DOHH2 (cell line): ENCODE measurements around the gene RRAS2.

Experiments
- H3F3A ChIP-seq: fragments of 200-600 bp; sonication (generic), shearing (Covaris generic); 2 replicates; pipeline ENCODE4 v1.6.0; 2016; ENCODE audit warnings: antibody characterized with exemption, mild to moderate bottlenecking; ENCODE audit not compliant: control insufficient read depth, insufficient read depth
- H3K27ac ChIP-seq: fragments of 200-600 bp; sonication (generic); 2 replicates; pipeline ENCODE4 v1.5.1; 2014; ENCODE audit warnings: low read depth, mild to moderate bottlenecking, low read length, moderate library complexity
- H3K27me3 ChIP-seq: fragments of 200-600 bp; sonication (generic); 2 replicates; pipeline ENCODE4 v1.6.1; 2014; ENCODE audit warnings: mild to moderate bottlenecking, low read length, mixed read lengths; ENCODE audit not compliant: control insufficient read depth
- H3K36me3 ChIP-seq: fragments of 200-600 bp; sonication (generic); 2 replicates; pipeline ENCODE4 v1.6.1; 2014; ENCODE audit warnings: mild to moderate bottlenecking, low read length, moderate library complexity, mixed read lengths; ENCODE audit not compliant: control insufficient read depth
- H3K4me1 ChIP-seq: fragments of 200-600 bp; sonication (generic); 2 replicates; pipeline ENCODE4 v1.6.1; 2014; ENCODE audit warnings: mild to moderate bottlenecking, low read length, mixed read lengths; ENCODE audit not compliant: control insufficient read depth
- H3K4me2 ChIP-seq: fragments of 200-600 bp; sonication (generic); 2 replicates; pipeline ENCODE4 v1.6.0; 2014; ENCODE audit warnings: mild to moderate bottlenecking, low read length, moderate library complexity
- H3K4me3 ChIP-seq: fragments of 200-600 bp; sonication (generic); 2 replicates; pipeline ENCODE4 v1.5.1; 2014; ENCODE audit warnings: mild to moderate bottlenecking, low read length, mixed read lengths
- H3K79me2 ChIP-seq: fragments of 200-600 bp; sonication (generic); 2 replicates; pipeline ENCODE4 v1.6.1; 2014; ENCODE audit warnings: mild to moderate bottlenecking, low read length, mixed read lengths; ENCODE audit not compliant: control insufficient read depth
- H3K9me2 ChIP-seq: fragments of 200-600 bp; sonication (generic); replicated peaks from 2 replicates; pipeline ENCODE4 v1.6.1; 2014; ENCODE audit warnings: mild to moderate bottlenecking, low read length, mixed read lengths; ENCODE audit not compliant: control insufficient read depth
- H3K9me3 ChIP-seq: fragments of 200-600 bp; sonication (generic); 2 replicates; pipeline ENCODE4 v1.6.1; 2014; ENCODE audit warnings: antibody characterized with exemption, low read length, mixed read lengths; ENCODE audit not compliant: control insufficient read depth, insufficient read depth
- H4K20me1 ChIP-seq: fragments of 200-600 bp; sonication (generic); 2 replicates; pipeline ENCODE4 v1.6.0; 2014; ENCODE audit warnings: low read depth, mild to moderate bottlenecking, antibody characterized with exemption, low read length, moderate library complexity; ENCODE audit not compliant: control insufficient read depth, insufficient read depth
- CTCF ChIP-seq: fragments of 200-600 bp; sonication (generic); IDR thresholded peaks from one replicate; pipeline ENCODE4 v1.5.1; 2014; ENCODE audit warnings: antibody characterized with exemption, mild to moderate bottlenecking, low read depth, low read length; ENCODE audit not compliant: poor library complexity, severe bottlenecking
- EZH2phosphoT487 ChIP-seq: fragments of 200-600 bp; sonication (generic); IDR thresholded peaks from 2 replicates; pipeline ENCODE4 v1.6.1; 2017; ENCODE audit warnings: borderline replicate concordance, mild to moderate bottlenecking, antibody characterized with exemption, low read length, moderate library complexity, mixed read lengths

RRAS2 gene

GRCh38 chr11:14362611-14363010, 3.6 kb upstream of the RRAS2 start:
- Histone ChIP-seq H3K27ac (no peak overlapping the region), H3K9me2 (no peaks in the 10 kb centered on the region), H3K27me3 (no peaks in the 10 kb centered on the region; the same call in 1 of the 2 replicates), H4K20me1 (peaks cover 4% of the 10 kb centered on the region; the same call in 1 of the 2 replicates), H3K4me3 (no peak overlapping the region), H3K4me1 (peaks cover 10% of the 10 kb centered on the region), H3K4me2 (no peak overlapping the region), H3K79me2 (peaks cover 13% of the 10 kb centered on the region), H3K36me3 (peaks cover 4% of the 10 kb centered on the region; the same call in 1 of the 2 replicates), H3K9me3 (no peaks in the 10 kb centered on the region), H3F3A (no peaks in the 10 kb centered on the region; the same call in 1 of the 2 replicates)
- TF ChIP-seq EZH2phosphoT487 (no peak), CTCF (no peak)

- Histone ChIP-seq H3K4me1 (peaks cover 14% of the 10 kb centered on the region), H3K27me3 (no peaks in the 10 kb centered on the region; the same call in 1 of the 2 replicates), H4K20me1 (peaks cover 11% of the 10 kb centered on the region; the same call in 1 of the 2 replicates), H3K4me2 (no peak overlapping the region), H3K9me3 (no peaks in the 10 kb centered on the region), H3K9me2 (no peaks in the 10 kb centered on the region), H3K79me2 (peaks cover 20% of the 10 kb centered on the region), H3K27ac (no peak overlapping the region), H3K36me3 (peaks cover 8% of the 10 kb centered on the region; the same call in 1 of the 2 replicates), H3F3A (no peaks in the 10 kb centered on the region; the same call in 1 of the 2 replicates), H3K4me3 (no peak overlapping the region)
- TF ChIP-seq EZH2phosphoT487 = no peak
- TF ChIP-seq CTCF = no peak
Measured at GRCh38 chr11:14361951-14362350, 3.0 kb upstream of the RRAS2 start.

GRCh38 chr11:14360976-14361375, 2.0 kb upstream of the RRAS2 start:
- Histone ChIP-seq H3K4me3 (no peak overlapping the region), H3K9me2 (no peaks in the 10 kb centered on the region), H4K20me1 (peaks cover 18% of the 10 kb centered on the region; the same call in 1 of the 2 replicates), H3K27ac (no peak overlapping the region), H3K4me2 (no peak overlapping the region), H3K36me3 (peaks cover 14% of the 10 kb centered on the region), H3K27me3 (no peaks in the 10 kb centered on the region; the same call in 1 of the 2 replicates), H3K9me3 (no peaks in the 10 kb centered on the region), H3K79me2 (peaks cover 30% of the 10 kb centered on the region), H3K4me1 (peaks cover 24% of the 10 kb centered on the region), H3F3A (no peaks in the 10 kb centered on the region; the same call in 1 of the 2 replicates)
- no peak for TF ChIP-seq CTCF
- TF ChIP-seq EZH2phosphoT487 = no peak
